ENCODE data around the gene THSD7B.
"Not testable (repeated sequence)": the region's sequence is repeated elsewhere in the genome, so short reads cannot be mapped to it uniquely, and the experiment has no call there.

THSD7B gene

GRCh38 chr2:137696916-137697315 is 931.6 kb downstream of the THSD7B start:
- Histone ChIP-seq H3K36me3 (ENCODE audit: insufficient read depth) (no peaks in the 10 kb centered on the region), H3K4me2 (no peak overlapping the region), H3K4me1 (ENCODE audit: low read depth, poor library complexity, severe bottlenecking) (no peaks in the 10 kb centered on the region), H3K4me3 (IDR thresholded peaks at IDR 0.05; ENCODE audit: insufficient read depth, low read depth, low read length) (no peak overlapping the region), H4K20me1 (ENCODE audit: insufficient read depth) (no peaks in the 10 kb centered on the region), H3K27me3 (ENCODE audit: insufficient read depth, low read depth) (no peaks in the 10 kb centered on the region), H3K79me2 (ENCODE audit: insufficient read depth, low read depth) (no peaks in the 10 kb centered on the region), H3K9ac (no peak overlapping the region), H3K27ac (no peak overlapping the region), H2AFZ (ENCODE audit: low read depth) (no peak overlapping the region)
- TF ChIP-seq, protein P1, sequence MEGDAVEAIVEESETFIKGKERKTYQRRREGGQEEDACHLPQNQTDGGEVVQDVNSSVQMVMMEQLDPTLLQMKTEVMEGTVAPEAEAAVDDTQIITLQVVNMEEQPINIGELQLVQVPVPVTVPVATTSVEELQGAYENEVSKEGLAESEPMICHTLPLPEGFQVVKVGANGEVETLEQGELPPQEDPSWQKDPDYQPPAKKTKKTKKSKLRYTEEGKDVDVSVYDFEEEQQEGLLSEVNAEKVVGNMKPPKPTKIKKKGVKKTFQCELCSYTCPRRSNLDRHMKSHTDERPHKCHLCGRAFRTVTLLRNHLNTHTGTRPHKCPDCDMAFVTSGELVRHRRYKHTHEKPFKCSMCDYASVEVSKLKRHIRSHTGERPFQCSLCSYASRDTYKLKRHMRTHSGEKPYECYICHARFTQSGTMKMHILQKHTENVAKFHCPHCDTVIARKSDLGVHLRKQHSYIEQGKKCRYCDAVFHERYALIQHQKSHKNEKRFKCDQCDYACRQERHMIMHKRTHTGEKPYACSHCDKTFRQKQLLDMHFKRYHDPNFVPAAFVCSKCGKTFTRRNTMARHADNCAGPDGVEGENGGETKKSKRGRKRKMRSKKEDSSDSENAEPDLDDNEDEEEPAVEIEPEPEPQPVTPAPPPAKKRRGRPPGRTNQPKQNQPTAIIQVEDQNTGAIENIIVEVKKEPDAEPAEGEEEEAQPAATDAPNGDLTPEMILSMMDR (conservative IDR thresholded peaks at IDR 0.05; ENCODE audit: low read depth, low read length) = no peak

- H3K27me3 ChIP-seq (ENCODE audit: insufficient read depth, low read depth); H3K79me2 ChIP-seq (ENCODE audit: insufficient read depth, low read depth); H3K27ac ChIP-seq; H3K9ac ChIP-seq; H2AFZ ChIP-seq (ENCODE audit: low read depth); H3K4me1 ChIP-seq (ENCODE audit: low read depth, poor library complexity, severe bottlenecking); H3K4me2 ChIP-seq; H3K4me3 ChIP-seq (IDR thresholded peaks at IDR 0.05; ENCODE audit: insufficient read depth, low read depth, low read length); H4K20me1 ChIP-seq (ENCODE audit: insufficient read depth); H3K36me3 ChIP-seq (ENCODE audit: insufficient read depth): not testable (repeated sequence)
Observed at GRCh38 chr2:137700250-137700649, 934.9 kb downstream of the THSD7B start.

DNA sequence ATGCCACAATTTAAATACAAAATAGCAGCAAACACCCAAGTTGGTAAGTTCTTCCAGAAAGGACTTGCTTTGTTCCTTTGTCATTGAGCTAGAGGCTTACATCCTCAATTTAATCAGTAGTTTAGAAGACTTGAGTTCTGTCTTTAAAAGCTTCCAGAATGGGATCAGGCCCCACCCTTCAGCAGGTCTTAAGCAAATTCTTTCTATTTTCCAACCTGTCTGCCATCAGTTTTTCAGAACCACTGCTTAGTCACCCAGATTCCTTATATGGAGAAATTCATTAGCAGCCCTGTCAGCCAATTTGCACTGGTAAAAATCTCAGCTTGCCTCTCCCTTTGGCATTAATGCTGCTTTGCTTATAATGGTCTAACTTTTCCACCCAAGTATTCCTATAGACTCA is 935.3 kb downstream of the THSD7B start:
- H2AFZ ChIP-seq (ENCODE audit: low read depth) = no peak overlapping the region

GRCh38 chr2:137705296-137705695 is 940.0 kb downstream of the THSD7B start:
- no peak overlapping the region for H3K27ac ChIP-seq

More for the DNA sequence above, 935.3 kb downstream of the THSD7B start:
- Histone ChIP-seq H3K27me3 (ENCODE audit: insufficient read depth, low read depth) (no peaks in the 10 kb centered on the region), H3K79me2 (ENCODE audit: insufficient read depth, low read depth) (no peaks in the 10 kb centered on the region), H3K4me2 (no peak overlapping the region), H3K4me1 (ENCODE audit: low read depth, poor library complexity, severe bottlenecking) (no peaks in the 10 kb centered on the region), H3K36me3 (ENCODE audit: insufficient read depth) (no peaks in the 10 kb centered on the region), H3K9ac (no peak overlapping the region), H3K27ac (no peak overlapping the region), H3K4me3 (IDR thresholded peaks at IDR 0.05; ENCODE audit: insufficient read depth, low read depth, low read length) (no peak overlapping the region), H4K20me1 (ENCODE audit: insufficient read depth) (no peaks in the 10 kb centered on the region)
- TF ChIP-seq, protein P1 (conservative IDR thresholded peaks at IDR 0.05; ENCODE audit: low read depth, low read length) = no peak

More at GRCh38 chr2:137705296-137705695, 940.0 kb downstream of the THSD7B start:
- no peak overlapping the region for H2AFZ ChIP-seq (ENCODE audit: low read depth)
- H3K36me3 ChIP-seq (ENCODE audit: insufficient read depth) = no peaks in the 10 kb centered on the region
- H3K9ac ChIP-seq = no peak overlapping the region
- no peaks in the 10 kb centered on the region for H3K27me3 ChIP-seq (ENCODE audit: insufficient read depth, low read depth)
- H3K4me1 ChIP-seq (ENCODE audit: low read depth, poor library complexity, severe bottlenecking) = peaks cover 19% of the 10 kb centered on the region
- H3K4me2 ChIP-seq = no peak overlapping the region
- TF ChIP-seq, protein P1 (conservative IDR thresholded peaks at IDR 0.05; ENCODE audit: low read depth, low read length) = no peak
- H3K4me3 ChIP-seq (IDR thresholded peaks at IDR 0.05; ENCODE audit: insufficient read depth, low read depth, low read length) = no peak overlapping the region
- H3K79me2 ChIP-seq (ENCODE audit: insufficient read depth, low read depth) = no peaks in the 10 kb centered on the region
- no peaks in the 10 kb centered on the region for H4K20me1 ChIP-seq (ENCODE audit: insufficient read depth)

All from KMS-11 (cell line).